ENCODE data around the gene DNAL1.
A peak's percentile ranks its signal among the peaks of the same experiment; 100 is the strongest.

The DNAL1 gene

DNA sequence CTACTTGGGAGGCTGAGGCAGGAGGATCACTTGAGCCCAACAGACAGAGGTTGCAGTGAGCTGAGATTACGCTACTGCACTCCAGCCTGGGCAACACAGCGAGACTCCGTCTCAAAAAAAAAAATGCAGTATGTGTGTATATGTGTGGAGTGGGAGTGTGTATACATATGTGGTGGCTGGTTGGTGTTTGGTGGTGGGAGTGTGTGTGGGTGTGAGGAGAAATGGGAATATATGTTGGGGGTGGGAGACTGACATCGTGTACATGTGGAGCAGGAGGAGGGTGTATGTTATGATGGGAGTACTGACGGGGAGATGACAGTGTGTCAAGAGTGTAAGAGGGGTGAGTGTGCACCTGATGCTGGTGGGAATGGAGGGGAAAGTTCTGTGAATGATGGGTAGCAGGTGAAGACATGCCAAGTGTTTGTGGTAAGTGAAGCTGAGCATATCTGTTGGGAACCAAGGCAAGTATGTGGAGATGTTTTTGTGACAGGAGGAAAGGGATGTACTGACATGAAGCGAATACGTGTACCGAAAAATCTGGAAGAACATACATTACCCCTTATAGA is 65.2 kb downstream of the DNAL1 start:
- DNase-seq, result no peak

DNA sequence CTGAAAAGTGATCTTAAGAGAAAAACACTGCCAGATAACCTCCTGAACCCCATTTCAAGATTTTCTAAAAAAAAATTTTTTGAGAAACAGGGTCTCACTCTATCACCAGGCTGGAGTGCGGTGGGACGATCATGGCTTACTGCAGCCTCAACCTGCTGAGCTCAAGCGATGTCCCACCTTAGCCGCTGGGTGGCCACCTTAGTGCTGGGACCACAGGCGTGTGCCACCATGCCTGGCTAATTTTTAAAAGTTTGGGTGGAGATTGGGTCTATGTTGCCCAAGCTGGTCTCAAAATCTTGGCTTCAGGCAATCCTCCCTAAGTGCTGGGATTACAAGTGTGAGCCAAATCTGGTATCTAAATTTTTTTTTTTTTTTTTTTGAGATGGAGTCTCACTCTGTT is 66.0 kb downstream of the DNAL1 start:
- DNase-seq, result no peak

DNA sequence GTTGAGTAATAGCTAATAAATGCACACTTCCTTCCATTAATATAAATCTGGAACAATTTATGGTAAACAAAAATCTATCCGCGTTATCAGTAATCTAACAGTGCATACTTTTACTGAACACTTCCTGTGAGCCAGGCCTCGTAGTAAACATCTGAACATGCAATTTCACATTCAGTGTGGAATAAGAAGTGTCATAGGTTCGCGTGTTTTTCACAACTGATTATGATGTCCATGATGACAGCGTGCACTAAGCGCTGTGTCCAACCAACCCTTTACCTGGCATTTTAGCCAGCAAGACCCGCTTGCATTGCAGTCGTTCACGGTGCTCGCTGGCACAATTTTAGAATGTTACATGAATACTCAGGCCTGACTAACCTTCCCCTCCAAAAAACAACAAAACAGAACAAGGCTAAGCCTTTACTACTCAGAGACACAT is 67.3 kb downstream of the DNAL1 start:
- no peak for DNase-seq

DNA sequence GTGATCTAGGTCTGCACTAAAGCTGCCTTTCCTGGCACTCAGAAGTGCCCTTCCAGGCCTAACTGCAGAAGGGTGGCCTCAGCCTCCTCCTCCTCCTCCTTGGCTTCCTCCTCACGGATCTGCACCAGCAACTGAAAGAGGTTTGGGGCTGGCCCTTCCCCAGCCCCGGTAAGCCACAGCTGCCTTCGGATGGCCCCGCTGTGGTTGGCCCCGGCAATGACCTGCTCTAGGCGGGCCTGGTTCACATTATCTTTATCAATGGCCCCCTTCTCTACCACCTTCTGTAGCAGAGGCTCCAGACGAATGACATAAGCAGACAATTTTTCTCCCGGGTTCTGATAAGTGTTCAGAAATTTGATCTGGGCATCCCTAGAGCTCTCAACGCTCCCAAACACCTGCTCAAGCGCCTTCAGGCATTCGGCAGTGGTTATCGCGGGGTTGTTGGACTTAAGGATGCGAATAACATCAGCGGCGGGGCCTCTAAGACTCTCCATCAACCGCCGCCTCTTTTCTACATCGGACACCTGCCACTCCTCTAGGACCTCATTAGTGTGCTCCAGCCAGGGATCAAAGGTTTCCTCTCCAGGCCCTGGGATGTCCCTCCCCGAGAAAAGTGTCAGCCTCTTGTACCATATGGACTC is 67.9 kb downstream of the DNAL1 start:
- peak; percentile 16 to 47 for DNase-seq

DNA sequence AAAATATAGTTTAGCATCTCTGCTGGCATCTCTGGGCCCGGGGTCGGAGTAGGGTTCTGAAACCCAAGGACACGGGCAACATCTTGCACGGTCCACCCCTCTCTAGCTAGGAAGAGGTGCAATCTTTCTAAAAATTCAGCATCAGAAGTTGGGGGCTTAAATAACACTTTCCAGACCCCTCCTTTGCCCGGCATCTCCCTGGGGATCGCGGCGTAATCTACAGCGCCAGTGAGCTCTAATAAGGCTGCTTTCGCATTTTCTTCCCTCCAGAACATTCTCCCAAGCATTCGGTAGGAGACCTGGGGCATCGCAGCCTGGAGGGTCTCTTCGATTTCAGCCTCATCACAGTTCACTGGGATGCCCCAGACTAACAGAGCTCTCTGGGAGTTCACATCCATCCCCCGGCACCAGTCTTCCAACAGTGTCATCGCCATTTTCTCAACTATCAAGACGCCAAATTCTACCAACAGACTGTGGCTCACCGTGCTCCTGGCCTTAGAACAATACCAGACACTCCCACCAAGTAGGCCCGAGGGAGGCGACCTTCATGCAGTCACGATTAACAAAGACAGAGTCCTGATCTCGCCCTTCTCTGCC is 68.5 kb downstream of the DNAL1 start:
- DNase-seq, result no peak

DNA sequence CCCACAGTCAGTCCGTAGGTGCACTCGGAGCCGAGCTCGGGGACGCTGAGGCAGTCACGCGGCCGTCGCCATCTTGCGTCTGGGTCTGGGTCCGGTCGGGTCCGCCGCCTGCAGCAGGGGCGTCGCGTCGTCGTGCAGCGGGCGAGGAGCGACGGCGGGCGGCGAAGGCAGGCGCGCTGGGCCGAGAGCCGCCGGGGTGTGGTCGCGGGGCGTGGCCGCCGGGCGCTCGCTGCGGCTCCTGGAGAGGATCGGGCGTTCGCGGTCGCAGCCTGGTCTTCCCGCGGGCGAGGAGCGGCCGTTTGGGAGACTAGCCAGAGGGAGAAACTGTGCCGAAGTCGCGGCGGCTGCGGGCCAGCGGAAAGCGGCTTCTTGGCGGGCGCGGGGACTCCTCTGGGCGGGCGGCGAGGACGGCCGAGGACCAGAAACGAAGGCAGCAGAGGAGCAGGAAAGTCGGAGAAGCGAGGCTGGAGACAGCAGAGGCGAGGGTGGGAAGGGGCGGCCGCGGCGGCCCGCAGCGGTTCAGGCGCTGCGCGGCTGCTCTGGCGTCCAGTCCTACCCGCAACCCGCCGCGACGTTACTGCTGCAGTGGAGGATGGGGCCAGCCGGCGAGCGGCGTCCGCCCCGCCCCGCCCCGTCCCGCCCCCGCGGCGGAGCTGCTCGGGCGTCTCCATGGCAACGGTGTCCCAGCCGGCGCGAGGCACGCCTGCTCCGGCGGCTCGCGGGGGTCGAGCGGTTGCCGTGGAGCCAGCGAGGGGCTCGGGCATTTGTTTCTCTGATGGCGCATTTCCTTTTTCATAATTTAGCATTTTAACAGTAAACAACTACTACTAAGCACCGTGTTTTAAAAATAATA is 69.2 kb downstream of the DNAL1 start, which contains the start of gene PNMA1:
TSS of gene PNMA1 (minus strand) at position 582 of the 853 bp plus-strand sequence. CDS start 745 bp downstream, outside the sequence.
- peak; percentile 75 to 88 for DNase-seq

DNA sequence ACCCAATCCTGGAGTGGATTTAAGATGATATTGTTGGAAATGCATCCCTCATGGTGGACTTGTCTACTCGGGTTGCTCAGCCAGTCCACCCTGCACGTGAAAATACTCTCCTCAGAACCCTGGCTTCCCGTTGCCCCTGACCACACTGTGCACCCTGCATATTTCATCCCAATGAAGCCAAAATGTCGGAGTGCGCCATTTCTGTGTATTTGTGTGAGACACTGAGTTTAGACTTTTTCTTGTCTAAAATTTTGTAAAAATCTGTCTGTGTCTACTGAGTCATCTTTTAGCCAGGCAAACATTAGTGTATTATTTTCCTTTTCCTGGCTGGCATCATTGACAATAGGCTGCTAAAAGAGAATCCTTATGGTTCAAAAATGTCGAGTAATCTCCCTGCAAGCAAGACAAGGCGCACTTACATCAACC is 69.9 kb downstream of the DNAL1 start:
- DNase-seq, result no peak

DNA sequence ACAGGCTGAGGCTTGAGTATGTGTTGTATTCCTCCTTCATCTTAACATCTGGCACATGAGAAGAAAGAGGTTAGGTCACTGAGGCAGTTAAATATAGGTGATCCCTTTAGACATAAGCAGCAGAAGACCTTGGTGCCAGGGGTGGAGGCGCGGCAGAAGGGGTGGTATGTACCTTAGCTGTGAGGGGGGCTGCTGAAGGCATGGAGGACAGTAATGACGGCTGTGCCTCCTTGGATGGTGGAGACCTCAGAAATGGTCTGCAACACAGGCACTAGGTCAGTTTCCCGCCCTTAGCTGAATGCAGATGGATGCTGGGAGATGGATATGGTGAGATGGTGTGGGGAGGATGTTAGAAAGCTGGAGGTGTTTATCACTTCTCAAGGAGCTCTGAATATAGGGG is 70.9 kb downstream of the DNAL1 start:
- DNase-seq, result no peak

DNA sequence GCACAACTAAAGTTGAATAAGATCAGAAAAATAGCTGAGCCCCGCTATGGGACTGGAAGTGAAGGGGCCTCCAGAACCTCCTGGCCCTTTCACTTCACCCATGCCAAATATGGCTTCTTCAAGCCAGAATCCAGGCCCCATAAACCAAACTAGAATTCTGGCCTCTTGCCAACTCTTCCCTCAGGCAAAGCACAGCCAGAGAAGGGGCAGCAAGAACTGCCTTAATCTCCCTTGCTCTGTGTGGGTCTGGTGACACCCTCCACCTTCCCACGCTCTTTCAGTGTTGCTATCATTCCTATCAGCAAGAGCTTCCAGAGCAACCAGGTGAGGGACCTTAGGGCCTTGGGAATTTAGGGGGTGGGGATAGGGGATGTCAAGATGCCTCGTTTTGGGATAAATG is 72.5 kb downstream of the DNAL1 start:
- no peak for DNase-seq

DNA sequence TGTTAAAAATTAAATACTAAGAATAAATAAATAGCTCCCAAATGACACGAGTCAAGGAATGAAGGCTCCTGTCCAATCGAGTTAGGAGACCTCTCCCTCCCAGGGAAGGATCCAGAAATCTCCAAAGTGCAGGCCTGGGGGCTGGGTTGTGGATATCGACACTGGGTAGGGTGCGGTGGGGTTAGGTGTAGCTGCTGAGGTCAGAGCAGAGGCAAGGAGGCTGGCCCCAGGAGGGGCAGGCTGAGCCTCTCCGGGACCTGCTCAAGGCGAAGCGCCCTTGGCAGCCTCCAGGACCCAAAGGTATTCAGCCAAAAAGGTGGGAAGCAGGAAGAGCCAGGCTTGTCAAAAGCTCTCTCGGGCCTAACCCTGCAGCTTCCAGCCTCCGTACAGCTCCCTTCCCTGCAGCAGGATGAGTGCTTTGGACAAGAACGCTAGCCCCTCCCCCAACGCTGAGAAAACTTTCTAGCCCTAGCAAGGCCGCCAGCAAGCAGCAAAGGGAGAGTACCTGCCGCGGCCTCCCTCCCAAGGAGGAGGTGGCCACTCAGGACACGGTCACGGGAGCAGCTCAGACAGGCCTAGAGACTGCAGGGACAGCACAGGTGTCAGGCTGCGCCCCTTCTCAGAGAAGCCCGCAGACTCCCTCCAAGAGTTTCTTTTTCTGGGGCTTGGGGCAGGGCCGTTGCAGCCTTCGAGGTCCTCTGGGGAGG is 73.1 kb downstream of the DNAL1 start:
- DNase-seq, result no peak

DNA sequence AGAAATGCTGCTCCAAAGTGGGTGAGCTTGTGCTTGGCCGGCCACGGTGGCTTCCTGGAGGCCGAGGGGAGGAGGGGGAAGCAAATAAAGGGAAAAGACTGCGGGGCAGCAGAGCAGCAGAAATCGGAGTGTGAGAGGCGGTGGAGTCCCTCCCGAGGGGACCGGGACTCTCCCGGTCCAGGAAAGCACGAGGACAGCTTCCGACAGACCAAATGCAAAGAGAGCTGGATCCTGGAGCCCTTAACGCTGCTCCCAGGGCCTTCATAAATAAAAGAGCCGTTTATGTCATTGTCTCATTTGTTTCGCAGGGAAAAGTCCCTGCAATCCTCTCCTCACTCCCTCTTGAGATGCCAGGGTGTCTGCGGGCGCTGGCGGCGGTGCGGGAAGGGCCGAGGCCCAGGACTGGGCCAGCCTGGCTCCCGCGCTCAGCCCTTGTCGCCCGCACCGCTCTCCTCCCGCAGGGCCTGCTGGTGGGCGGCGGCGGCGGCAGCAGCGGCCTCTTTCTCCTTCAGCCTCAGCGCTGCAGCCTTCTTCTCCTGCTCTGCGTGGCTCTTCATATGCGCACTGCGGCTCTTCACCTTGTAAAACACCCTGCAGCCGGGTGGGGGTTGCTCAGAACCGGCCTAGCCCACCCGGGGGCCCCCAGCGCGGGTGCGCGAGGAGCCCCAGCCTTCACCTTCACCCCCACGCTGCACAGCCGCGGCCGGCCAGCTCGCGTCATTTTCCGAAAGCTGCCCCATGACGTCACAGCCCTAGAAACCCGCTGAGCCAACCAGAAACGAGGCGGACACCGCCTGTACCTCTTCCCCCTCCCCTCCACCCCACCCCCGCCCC is 73.8 kb downstream of the DNAL1 start:
- no peak for DNase-seq

DNA sequence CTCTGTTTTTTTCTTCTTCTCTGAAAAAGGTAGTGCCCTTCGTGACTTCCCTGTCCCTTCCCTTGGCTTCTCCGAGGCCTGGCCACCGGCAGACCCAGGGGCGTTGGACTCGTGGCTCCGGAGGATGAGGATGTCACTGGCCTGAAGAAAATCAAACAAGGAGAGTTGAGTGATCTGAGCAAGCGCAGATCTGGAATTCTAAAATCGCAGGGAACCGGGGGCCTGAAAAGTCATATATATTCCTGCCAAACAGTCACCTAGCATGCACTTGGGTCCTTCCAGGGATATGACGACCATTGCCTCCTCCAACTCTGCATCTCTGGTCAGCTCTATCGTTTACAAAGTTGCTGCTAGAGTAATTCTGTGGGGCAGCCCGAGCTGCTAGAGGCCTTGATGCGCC is 74.6 kb downstream of the DNAL1 start:
- DNase-seq, result no peak

DNA sequence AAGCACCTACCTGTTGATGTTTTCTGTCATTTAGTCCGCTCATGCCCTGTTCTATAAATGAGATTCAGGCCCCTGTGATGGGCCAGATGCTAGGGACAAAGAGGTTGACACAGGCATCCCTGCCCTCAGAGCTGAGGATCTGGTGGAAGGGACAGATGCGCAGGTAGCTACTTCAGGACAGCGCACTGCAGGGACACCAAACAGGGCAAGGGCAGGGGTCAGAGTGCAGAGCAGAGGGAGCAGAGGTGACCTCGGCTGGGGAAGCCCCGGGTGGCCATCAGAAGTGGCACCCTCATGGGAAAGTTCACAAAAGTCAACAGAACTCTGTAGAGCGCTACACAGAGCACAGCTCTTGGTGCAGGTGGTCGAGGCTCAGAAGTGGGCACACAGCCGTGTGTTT is 75.0 kb downstream of the DNAL1 start:
- no peak for DNase-seq

DNA sequence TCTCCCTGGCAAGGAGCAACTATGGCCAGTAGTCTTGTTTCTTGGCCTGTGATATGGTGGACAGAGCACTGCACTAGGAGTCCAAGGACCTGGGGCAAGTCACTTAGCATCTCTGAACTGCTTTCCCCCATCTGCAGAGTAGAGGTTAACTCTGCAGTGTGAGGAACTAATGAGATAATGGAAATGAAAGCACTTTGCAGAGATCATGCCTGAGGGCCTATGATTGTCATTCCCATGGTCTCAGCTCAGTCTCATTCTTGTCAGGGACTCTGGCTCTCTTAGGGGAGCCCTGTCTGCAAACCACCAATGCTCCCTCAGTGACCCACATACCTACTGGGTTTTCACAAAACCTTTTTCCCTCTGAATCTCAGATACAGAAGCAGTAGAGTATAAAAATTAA is 75.8 kb downstream of the DNAL1 start:
- no peak for DNase-seq

DNA sequence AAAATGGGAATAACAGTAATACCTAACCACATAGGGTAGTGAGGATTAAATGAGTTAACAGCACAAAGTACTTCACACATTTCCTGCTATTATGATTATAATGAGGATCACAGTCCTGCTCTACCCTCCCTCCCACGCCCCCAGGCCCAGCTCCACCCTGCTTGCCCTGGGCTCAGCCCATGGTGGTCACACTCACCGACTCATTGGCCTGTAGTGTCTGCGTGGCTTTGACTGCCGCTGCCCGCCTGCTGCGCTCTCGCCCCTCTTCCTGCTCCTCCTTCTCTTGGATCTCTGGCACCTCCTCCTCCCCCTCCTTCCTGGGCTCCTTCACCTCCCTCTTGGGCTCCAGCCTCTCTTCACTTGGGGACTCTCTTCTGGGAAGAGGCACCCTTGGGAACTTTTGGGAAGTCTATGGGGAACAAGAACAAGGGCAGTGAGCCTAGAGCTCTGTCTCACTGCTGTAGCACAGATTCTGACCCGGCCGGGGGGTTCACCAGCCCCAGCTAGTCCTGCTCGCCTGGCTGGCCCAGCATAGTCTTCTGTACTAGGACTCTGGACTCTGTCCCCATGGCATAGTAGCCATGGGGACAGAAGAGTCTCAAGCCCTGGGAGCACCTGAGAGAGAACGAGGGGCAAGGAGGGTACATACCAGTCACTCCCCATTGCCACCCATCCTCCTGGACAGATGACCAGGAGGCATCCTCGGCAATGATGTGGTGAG is 76.5 kb downstream of the DNAL1 start:
- DNase-seq, result no peak

DNA sequence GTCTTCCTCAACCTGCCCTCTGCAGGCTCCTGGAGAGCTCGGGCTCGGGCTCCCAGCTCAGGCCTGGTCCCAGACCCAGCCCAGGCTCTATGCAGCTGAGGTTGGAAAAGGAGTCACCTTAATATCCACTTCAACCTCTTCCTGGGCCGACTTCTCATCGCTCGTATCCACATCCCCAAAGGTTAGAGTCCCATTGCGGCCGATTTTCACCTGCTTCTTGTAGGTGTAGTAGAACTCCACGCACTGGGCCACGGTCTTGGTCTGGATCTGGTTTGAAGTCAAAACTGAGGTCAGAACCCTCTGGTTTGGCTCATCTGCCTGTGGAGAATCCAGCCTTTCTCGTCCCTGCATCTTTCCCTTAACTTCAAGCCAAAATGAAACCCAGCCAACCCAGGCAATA is 77.8 kb downstream of the DNAL1 start:
- DNase-seq, result no peak

DNA sequence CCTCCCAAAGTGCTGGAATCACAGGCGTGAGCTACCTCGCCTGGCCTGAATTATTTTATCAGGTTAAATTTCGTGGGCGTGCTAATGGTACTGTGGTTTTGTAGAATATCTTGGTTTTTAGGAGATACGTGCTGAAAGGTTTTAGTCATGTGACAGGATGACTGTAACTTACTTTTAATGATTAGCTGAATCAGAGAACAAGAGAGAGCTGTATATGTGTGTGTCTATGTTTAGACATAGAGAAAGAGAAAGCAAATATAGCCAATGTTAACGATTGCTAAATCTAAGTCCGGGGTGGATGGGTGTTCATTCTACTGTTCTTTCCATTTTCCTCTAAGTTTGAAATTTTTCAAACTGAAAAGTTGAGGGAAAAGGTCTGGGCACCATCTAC is 78.6 kb downstream of the DNAL1 start:
- DNase-seq, result no peak

DNA sequence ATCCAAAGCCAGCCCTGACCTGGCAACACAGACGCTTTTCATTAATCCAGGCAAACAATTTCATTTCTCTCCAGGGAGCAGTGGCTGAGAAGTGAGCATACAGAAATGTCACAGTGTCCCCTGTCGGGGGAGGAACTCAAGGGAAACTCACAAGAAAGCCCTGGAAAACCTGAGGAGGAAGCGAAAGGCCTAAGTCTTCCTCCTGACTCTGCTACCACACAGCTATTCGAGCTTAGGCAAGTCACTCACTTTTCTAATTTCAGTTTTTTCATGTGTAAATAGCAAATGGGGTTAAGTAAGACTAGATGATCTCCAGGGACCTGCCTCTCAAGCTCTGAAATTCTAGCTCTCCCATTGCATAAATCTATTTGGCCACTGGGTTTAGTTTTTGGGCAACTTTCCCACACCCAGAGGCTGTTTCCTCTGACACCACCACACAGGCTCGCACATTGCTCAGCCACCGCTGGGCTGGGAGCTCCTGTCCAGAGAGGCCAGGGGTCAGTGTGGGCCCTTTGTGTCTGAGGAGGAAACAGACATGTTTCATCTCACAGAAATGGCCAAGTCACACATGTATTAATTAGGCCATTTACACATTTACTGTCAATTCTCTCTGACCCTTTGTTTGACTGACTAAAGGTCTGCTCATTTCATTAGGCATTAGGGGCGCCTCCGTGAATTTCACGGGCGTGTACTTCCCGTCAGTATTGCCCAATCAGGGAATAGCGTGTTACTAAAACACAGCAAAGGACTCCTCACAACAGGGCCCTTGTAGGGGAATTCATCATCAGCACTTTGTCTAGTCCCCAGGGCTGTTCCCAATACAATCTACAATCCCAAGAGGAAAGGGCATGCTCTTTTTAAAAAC is 79.2 kb downstream of the DNAL1 start:
- DNase-seq, result peak; percentile 75 to 90

DNA sequence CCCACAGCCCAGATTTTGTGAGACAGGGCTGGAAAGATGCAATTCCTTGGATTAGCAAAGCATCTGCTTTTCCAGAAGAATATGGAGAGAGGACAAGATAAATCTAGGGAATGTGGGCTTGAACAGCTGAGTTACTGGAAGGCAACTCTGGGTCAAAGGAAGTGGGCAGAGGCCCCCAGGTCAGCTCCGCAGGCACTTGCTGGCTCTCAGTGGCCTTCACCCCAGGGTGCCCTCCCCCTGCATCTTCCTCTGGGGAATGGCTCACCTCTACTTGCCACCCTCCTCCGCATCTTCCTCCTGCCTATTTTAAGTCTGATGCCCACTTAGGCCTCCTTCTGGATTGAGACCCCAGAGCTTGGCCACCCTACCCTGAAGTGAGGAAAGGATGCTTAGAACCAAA is 79.9 kb downstream of the DNAL1 start:
- no peak for DNase-seq

All from inflammatory macrophage (primary cell).